Stimulated activated CD4-positive, alpha-beta T cell treated with anti-CD3 and anti-CD28 coated beads, Interleukin-15, amount 100 ng/mL, for 1 hour (primary cell): ENCODE data around the gene SERPINB2.
A peak's percentile ranks its signal among the peaks of the same experiment; 100 is the strongest.
"Not testable (repeated sequence)": the region's sequence is repeated elsewhere in the genome, so short reads cannot be mapped to it uniquely, and the experiment has no call there.

ENCODE experiments used
- DNase-seq, 2 donors: peaks; one replicate each; pipeline ENCODE4 v3.0.0-alpha.2; 2020; ENCODE audit warnings: low read depth in 1 of 2, low spot score in 1 of 2

The SERPINB2 gene

GRCh38 chr18:63930773-63931354 is 43.4 kb downstream of the SERPINB2 start:
- DNase-seq, result no peak

- DNase-seq, result peak in 1 of 2 donors; percentile 33
Observed at GRCh38 chr18:63936156-63936931, 48.8 kb downstream of the SERPINB2 start.

- DNase-seq, result no peak
Observed at GRCh38 chr18:63936932-63937393, 49.5 kb downstream of the SERPINB2 start.

DNA sequence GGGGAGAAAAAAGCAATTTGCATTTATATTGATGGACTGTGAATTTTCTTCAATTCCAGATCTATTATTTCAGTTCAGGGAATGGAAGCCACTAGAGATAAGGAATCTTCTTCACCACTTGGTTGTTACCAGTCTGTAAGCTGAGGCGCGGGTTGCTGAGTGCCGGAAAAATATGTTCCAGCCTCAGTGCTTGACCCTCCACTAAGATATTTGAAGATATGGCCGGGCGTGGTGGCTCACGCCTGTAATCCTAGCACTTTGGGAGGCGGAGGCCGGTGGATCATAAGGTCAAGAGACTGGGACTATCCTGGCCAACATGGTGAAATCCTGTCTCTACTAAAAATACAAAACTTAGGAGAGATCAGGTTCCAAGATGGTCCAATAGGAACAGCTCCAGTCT is 52.5 kb downstream of the SERPINB2 start:
- DNase-seq, result no peak

- not testable (repeated sequence) for DNase-seq
Observed at GRCh38 chr18:63940543-63941050, 53.1 kb downstream of the SERPINB2 start.

GRCh38 chr18:63947051-63947790 is 59.7 kb downstream of the SERPINB2 start:
- no peak for DNase-seq

DNA sequence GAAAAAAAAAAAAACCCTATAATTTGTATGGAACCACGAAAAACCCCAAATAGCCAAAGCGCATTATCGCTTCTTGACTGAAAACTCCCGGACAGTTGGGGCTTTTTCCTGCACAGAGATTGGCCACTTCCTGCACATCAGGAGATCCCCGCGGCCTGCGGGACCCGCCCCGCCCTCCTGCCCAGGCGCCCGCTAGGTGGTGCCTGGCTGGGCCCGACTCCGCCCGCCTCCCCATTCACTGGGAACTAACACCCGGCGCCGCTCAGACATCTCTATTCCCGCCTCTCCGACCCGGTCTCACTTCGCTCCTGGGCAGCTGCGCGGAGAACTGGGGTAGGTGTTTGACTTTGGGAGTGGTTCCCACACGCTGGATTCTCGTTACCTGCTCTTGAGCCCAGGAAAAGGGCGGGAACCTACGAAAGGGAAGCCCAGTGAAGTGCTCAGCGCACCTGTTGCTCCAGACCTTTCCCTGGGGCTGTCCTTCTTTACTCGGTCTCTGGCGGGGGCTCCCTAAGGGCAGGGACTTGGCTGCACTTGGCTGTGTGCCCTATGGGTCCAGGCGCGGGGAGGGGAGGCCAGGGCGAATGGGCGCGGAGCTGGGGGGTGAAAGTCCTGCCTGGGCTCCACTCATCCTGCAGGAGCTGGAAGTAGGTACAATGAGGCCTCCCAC is 61.7 kb downstream of the SERPINB2 start, which contains the start of gene HMSD:
Gene HMSD, plus strand, starts transcription at position 234 of the 670 bp plus-strand sequence. CDS start 4,155 bp downstream, outside the sequence.
- peak; percentile 19 to 44 for DNase-seq

DNA sequence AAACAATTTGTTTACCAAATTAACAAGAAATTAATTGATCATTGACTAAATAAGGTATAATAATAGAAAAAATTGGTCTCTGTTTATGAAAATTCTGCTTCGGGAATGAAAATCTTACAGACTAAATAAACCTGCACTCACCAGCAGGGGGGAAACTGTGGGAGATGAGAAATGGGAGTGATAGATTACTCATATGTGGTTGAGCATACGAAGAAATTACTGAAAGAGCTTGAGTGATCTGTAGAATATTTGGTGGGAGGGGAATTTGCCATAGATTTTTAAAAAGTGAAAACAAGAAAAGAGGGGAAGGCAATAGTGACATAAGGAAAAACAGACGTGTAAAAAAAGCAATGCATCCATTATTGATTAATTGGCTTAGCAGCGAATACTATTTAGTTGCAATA is 63.8 kb downstream of the SERPINB2 start:
- no peak for DNase-seq
